H1 (cell line): Measurements from ENCODE around the gene CEP128. TPM values are rescaled to one million over a fixed set of nuclear protein-coding genes. Genes with fewer than 3 reads are reported as not detected.

Experiments
- CEBPB ChIP-seq: IDR thresholded peaks from 2 replicates; pipeline ENCODE4 v1.6.1; 2012; ENCODE audit warnings: low read depth, low read length
- SP2 ChIP-seq: IDR thresholded peaks from 2 replicates; pipeline ENCODE4 v1.6.1; 2012; ENCODE audit warnings: mild to moderate bottlenecking, low read length, inconsistent platforms
- SRF ChIP-seq: IDR thresholded peaks from 2 replicates; pipeline ENCODE4 v1.6.1; 2011; ENCODE audit warnings: mild to moderate bottlenecking, low read depth, low read length, moderate library complexity
- polyA plus RNA-seq, 7 experiments: library from polyadenylated mRNA; depleted of rRNA in 3 of 7; stranded (reverse) in 5 of 7; unstranded in 2 of 7; fragments of >200 nt in 5 of 7; fragments of 200-250 nt in 2 of 7; gene quantifications; 1 replicate in 5 of 7; 2 replicates in 1 of 7; 4 replicates in 1 of 7; pipeline versions ENCODE4 v1.2.1 to v1.2.3, GENCODE V29; 2011 to 2013; ENCODE audit warnings: missing spikeins in 2 of 7, mixed read lengths in 2 of 7
- total RNA-seq: library from RNA; stranded (reverse); fragmentation: NEBNext Ultra II Directional; extraction: Animal tissue kit (Norgen Biotek cat#: 25700); gene quantifications from 2 replicates; pipeline ENCODE4 v1.2.1, GENCODE V29; 2021

Gene CEP128
- total and polyA plus RNA-seq, 2 of the 8 experiments (the other 6 are each of a cell fraction or from before 2014, with no cell fraction given): 1.9 to 17.0 TPM

DNA sequence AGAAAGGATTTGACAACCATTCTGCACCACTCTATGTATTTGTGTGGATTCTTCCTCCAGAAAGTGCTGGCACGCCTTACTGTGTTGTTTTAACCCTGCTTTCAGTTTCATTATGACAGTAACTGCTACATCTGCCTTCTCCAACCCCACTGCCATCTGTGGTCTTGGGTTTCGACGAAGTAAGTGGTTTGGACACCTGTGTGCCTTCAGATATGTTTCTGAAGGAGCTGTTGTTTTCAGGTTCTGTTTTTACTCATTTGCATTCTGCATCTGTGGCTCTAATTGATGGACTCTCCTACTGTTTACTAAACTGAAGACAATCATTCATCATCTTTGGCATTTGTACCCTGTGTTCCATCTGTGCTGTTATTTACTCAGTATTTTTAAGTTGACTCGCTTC, 18.0 kb upstream of the CEP128 start (continued):
- no peak for TF ChIP-seq CEBPB
- TF ChIP-seq SP2: no peak
- no peak for TF ChIP-seq SRF
- TF ChIP-seq, all 59 proteins: peak for 0
